Activated CD8-positive, alpha-beta memory T cell treated with anti-CD3 and anti-CD28 coated beads, Interleukin-2, amount 50 U/mL, for 4 hours (primary cell): ENCODE results near the gene CAPSL.
"Not testable (repeated sequence)": the region's sequence is repeated elsewhere in the genome, so short reads cannot be mapped to it uniquely, and the experiment has no call there.

ENCODE experiments used
- DNase-seq: peaks from one replicate; pipeline ENCODE4 v3.0.0-alpha.2; 2020

Gene CAPSL

GRCh38 chr5:35938568-35939227 lies at the start of gene CAPSL:
Gene CAPSL (minus strand): TSS chr5:35938622. CDS start chr5:35921120, 17,502 bp downstream.
- no peak for DNase-seq

GRCh38 chr5:35987776-35988175 lies 49.4 kb upstream of the CAPSL start:
- no peak for DNase-seq

- DNase-seq, result no peak
Observed at GRCh38 chr5:35979715-35980114, 41.3 kb upstream of the CAPSL start.

GRCh38 chr5:35976859-35977258 lies 38.4 kb upstream of the CAPSL start:
- DNase-seq, result not testable (repeated sequence)

- no peak for DNase-seq
Observed at GRCh38 chr5:35974570-35974969, 36.1 kb upstream of the CAPSL start.

GRCh38 chr5:35971878-35972210 lies 33.4 kb upstream of the CAPSL start:
- DNase-seq, result no peak

- DNase-seq, result no peak
Observed at GRCh38 chr5:35971186-35971877, 32.9 kb upstream of the CAPSL start.

DNA sequence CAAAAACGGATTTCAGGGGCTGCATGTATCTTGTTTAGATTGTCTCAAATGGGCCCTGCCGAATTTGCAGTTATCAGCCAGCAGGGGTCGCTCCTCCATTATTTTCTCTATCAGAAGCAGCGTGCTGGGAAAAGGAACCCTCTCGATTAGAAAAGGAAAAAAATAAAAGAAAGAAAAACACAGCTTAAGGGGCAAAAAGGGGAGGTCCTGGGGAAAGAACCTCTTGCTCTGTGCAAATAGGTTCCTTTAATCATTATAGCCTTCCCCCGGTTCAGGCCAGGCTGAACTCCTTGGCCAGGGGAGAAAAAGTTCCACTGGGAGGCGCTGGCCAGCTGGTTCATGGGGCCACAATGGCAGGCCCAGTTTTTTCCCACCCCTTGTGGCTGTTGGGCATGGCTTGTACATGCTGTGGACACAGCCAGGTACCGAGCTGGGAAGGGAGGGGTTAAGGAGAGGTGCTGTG lies 25.0 kb upstream of the CAPSL start:
- no peak for DNase-seq

DNA sequence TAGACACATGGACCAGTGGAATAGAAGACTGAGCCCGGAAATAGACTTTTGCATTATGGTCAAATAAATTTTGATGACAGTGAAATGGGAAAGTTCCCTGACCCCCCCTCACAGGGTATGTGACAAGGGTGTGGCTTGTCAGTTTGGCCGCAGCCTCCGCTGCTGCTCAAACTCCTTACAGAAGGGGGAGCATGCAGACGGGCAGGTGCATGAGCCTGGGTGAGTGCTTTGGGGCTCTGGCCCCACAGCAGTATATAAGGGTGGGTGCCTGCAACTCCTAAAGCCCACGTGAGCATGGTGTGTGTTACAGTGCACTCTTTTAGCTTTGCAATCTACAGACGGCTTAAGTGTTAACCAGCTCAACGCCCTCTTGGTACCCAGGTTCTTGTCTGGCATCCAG lies 21.9 kb upstream of the CAPSL start:
- no peak for DNase-seq

DNA sequence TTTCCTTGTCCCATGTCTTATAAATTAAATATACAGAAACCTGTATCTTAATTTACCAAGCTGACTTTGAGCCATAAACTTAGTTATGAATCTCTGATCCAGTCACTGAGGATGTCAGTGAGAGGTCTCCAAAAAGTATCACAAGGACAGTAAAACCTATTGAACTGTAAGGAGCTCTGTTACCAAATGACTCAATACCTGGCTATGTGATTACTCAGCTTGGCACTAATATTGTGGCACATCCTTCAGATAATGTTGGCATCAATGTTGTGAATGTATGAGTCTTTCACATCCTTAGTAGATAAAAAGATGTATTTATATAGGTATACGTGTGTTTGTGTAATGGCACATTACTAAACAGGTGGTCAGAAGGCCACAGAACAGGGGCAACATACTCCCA lies 18.0 kb upstream of the CAPSL start:
- no peak for DNase-seq

DNA sequence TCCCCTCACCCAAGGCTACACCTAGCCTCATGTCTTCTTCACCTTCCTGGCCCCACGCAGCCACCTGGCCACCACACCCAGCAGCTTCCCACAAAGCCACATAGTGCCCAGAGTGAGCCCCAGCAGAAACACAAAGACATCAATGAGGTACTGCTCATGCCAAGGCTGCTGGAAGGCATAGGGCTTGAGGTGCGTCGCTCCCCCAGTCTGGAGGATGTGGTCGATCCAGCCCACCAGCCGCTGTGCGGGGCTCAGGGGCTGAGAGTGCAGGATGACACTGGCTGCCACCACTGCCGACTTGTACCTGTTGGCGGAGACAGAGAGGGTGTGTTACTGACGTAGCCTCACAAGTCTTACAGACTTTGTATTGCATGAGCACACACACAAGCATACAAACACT lies 15.8 kb upstream of the CAPSL start:
- no peak for DNase-seq

- no peak for DNase-seq
Observed at GRCh38 chr5:35947085-35947484, 8.7 kb upstream of the CAPSL start.

- no peak for DNase-seq
Observed at GRCh38 chr5:35939639-35940038, 1.2 kb upstream of the CAPSL start.

- peak; percentile 61 for DNase-seq
Observed at GRCh38 chr5:35926389-35927051, 11.9 kb downstream of the CAPSL start.

DNA sequence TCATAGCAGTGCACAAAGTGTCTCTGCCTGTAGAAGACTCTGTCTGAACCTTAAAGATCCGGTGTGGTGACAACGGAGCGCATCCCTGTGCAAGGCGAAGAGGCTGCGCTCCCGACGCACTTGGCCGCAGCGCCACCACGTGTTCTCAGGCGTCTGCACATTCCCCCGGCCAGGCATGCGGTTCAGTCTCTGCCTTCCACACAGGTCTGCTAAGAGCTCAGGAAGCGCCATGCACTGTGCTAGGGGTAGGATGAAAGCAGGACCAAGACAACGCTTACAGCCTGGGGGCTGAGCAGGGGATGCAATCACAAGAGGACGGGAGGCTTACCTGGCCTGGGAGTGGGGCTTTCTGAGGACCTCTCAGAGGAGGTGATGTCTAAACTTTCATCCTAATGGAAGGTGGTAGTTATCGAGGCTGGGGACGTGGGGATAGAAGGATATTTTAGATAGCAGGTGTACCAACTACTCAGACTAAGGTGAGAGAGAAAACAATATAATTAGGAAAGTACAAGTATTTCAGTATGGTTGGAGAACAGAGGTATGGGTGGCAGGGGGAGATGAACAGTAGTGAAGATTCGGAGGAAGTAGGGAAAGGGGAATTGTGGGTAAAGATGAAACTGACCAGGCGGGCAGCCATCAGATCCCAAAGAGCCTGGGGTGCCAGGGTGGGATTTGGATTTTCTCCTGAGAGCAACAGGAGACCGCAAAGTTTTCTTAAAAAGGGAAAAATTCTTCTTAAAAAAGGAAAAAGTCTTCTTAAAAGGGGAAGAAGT lies 13.3 kb downstream of the CAPSL start:
- peak; percentile 88 for DNase-seq

GRCh38 chr5:35924122-35924949 lies 14.1 kb downstream of the CAPSL start:
- no peak for DNase-seq

- DNase-seq, result no peak
Observed at GRCh38 chr5:35922468-35922867, 16.0 kb downstream of the CAPSL start.

- DNase-seq, result no peak
Observed at GRCh38 chr5:35921930-35922329, 16.5 kb downstream of the CAPSL start.

DNA sequence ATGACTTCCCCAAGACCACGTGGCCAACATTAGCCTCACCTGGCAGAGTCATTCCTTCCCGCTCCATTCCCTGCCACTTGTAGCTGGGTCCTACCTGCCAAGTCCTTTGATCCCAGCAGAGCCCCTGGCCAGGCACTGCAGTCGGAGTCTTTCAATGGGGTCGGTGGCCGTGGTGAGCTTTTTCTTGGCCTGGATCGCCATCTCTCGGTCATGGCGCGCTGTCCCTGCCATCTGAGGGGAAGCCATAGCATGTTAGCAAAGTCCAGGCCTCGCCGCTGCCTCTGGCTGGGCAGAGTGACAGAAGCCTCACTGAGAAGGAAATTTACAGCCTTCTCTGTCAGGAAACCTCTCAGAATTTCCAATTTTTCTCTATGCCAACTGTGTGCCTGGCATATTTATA lies 17.5 kb downstream of the CAPSL start:
- DNase-seq, result no peak

DNA sequence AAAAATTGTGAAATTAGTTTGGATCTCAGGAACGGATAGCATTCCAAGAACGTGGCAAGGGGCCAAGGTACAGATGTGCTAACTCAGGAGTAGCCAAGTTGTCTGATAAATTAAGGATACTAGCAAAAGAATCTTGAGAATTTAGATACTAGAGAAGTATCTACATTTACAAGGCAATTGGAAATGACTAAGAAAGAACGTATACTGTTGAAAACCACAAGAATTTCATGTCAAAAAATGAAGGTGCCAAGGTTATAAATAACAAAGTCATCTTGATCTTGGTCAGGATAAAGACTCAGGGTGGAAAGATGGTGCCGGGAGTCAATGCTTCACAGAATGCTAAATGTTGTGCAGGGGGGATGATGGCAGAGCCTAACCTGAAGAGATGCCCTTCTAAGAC lies 19.2 kb downstream of the CAPSL start:
- no peak for DNase-seq

DNA sequence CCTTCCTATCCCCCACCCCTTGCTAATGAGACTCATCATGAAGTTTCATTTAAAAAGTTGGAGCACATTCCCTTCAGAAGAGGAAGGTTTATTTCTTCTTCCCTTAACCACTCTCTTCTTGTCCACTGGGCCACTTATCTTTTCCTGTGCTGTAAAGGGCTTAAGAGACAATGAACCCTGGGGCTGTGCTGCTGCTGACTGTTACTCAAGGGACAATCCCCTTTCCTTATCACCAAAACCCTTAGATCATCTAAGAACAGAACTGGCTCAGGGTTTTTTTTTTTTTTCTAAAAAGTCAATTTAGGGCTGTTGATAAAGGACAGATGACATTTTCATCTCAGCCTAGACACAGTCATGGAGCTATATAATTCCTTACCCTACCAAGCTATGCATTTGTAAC lies 29.6 kb downstream of the CAPSL start:
- no peak for DNase-seq

- no peak for DNase-seq
Observed at GRCh38 chr5:35908228-35908627, 30.2 kb downstream of the CAPSL start.
